ENCODE results near the gene CFAP97D2. TPM values are rescaled to one million over a fixed set of nuclear protein-coding genes. Genes with fewer than 3 reads are reported as not detected.

The CFAP97D2 gene
- total RNA-seq, 2 experiments from 2014 or later: 0.47 to 0.52 TPM

DNA sequence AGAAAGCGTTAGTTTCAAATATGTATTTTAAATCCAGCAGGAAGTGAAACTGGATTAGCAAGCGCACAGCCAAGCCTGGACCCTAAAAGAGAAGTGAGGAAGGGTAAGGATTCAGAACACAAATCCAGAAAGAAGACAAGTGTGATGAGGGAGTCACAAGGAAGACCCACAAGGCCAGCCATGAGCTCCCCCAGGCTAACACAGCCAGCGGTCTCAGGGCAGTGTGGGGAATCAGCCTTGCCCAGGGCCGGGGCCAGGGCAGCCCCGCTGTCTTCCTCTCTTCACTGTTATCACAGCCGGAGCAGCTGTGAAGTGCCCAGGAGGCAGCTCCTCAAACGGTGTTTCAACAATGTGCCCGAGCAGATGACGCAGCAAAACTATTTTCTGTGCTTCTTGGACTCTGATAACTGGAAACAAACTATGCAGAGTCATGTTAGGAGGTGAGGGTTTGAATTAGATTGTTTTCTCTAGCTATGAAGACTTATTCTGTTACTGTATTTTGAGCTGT, 43.5 kb downstream of the CFAP97D2 start:
- Mint-ChIP-seq H3K27ac (peak overlapping the region; percentile 79), H3K27me3 (no peaks in the 10 kb centered on the region), H3K4me1 (ENCODE audit: low read depth) (peaks cover 86% of the 10 kb centered on the region), H3K36me3 (ENCODE audit: low read depth) (no peaks in the 10 kb centered on the region), H3K9me3 (no peaks in the 10 kb centered on the region), H3K4me3 (no peak overlapping the region)
- no peak for ATAC-seq (ENCODE audit: poor library complexity)
- intact Hi-C loops (cut with DNase I, micrococcal nuclease): no loop called here
- H3K27ac ChIP-seq (ENCODE audit: low read depth in 1 of 2, low read length in 2 of 2): no peak overlapping the region
- TF ChIP-seq, protein P1, sequence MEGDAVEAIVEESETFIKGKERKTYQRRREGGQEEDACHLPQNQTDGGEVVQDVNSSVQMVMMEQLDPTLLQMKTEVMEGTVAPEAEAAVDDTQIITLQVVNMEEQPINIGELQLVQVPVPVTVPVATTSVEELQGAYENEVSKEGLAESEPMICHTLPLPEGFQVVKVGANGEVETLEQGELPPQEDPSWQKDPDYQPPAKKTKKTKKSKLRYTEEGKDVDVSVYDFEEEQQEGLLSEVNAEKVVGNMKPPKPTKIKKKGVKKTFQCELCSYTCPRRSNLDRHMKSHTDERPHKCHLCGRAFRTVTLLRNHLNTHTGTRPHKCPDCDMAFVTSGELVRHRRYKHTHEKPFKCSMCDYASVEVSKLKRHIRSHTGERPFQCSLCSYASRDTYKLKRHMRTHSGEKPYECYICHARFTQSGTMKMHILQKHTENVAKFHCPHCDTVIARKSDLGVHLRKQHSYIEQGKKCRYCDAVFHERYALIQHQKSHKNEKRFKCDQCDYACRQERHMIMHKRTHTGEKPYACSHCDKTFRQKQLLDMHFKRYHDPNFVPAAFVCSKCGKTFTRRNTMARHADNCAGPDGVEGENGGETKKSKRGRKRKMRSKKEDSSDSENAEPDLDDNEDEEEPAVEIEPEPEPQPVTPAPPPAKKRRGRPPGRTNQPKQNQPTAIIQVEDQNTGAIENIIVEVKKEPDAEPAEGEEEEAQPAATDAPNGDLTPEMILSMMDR (IDR thresholded peaks at IDR 0.05): no peak
- H3K27me3 ChIP-seq (ENCODE audit: control insufficient read depth in 1 of 2, insufficient read depth in 2 of 2, low read length in 2 of 2): no peaks in the 10 kb centered on the region
- CTCF ChIA-PET: interaction anchor here (0.7 kb wide), 1 partner anchor 35 kb away, joined by 3 read pairs; no protein-coding TSS in a partner anchor
- H3K4me3 ChIP-seq (ENCODE audit: low read length): no peak overlapping the region
- no peaks in the 10 kb centered on the region for H3K36me3 ChIP-seq (ENCODE audit: insufficient read depth, low read length)
- H3K4me1 ChIP-seq (ENCODE audit: insufficient read depth, low read length): peaks cover 48% of the 10 kb centered on the region
- POLR2A ChIA-PET: interaction anchor here (0.7 to 2.5 kb wide), 7 partner anchors 41 to 220 kb away, joined by 3 to 10 read pairs (median 3); no protein-coding TSS in a partner anchor
- no peaks in the 10 kb centered on the region for H3K9me3 ChIP-seq (ENCODE audit: control insufficient read depth in 1 of 2, insufficient read depth in 1 of 2, low read length in 2 of 2)
- DNase-seq: peak in 1 of 14 experiments; percentile 24

DNA sequence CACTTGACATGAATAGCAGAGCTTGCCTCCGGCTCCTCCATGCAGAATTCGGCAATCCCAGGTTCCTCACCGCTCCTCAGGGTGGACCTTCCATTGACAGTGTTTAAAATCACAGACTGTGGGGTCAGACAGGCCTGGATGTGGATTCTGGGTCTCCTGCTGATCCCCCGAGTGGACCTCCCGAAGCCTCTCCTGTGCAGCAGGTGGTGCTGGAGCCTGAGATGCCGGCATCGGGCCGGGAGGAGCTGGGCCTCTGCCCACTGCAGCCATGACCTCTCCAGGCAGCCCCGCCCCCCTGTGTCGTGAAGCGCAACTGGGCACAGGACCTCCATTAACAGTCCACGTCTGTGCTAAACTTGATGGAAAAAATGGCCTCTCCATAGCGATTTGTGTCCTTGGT, 45.1 kb downstream of the CFAP97D2 start:
- peaks cover 73% of the 10 kb centered on the region for H3K4me1 Mint-ChIP-seq (ENCODE audit: low read depth)
- Histone ChIP-seq H3K4me1 (ENCODE audit: insufficient read depth, low read length) (peaks cover 48% of the 10 kb centered on the region), H3K27ac (ENCODE audit: low read depth in 1 of 2, low read length in 2 of 2) (no peak overlapping the region), H3K27me3 (ENCODE audit: control insufficient read depth in 1 of 2, insufficient read depth in 2 of 2, low read length in 2 of 2) (no peaks in the 10 kb centered on the region), H3K36me3 (ENCODE audit: insufficient read depth, low read length) (no peaks in the 10 kb centered on the region), H3K4me3 (ENCODE audit: low read length) (no peak overlapping the region), H3K9me3 (ENCODE audit: control insufficient read depth in 1 of 2, insufficient read depth in 1 of 2, low read length in 2 of 2) (no peaks in the 10 kb centered on the region)
- peak overlapping the region; percentile 94 for H3K27ac Mint-ChIP-seq
- H3K4me3 Mint-ChIP-seq: no peak overlapping the region
- H3K27me3 Mint-ChIP-seq: no peaks in the 10 kb centered on the region
- no peaks in the 10 kb centered on the region for H3K36me3 Mint-ChIP-seq (ENCODE audit: low read depth)
- ATAC-seq (ENCODE audit: poor library complexity) (no peak), DNase-seq (no peak)
- no peaks in the 10 kb centered on the region for H3K9me3 Mint-ChIP-seq
- ChIA-PET CTCF (interaction anchor here (1.0 to 1.7 kb wide), 3 partner anchors 19 to 114 kb away, joined by 3 to 6 read pairs (median 3); no protein-coding TSS in a partner anchor), POLR2A (interaction anchor here (0.7 to 2.5 kb wide), 4 partner anchors 76 to 93 kb away, joined by 4 to 10 read pairs (median 7); no protein-coding TSS in a partner anchor)
- intact Hi-C loops (cut with DNase I, micrococcal nuclease): no loop called here
- TF ChIP-seq, protein P1 (IDR thresholded peaks at IDR 0.05): no peak

DNA sequence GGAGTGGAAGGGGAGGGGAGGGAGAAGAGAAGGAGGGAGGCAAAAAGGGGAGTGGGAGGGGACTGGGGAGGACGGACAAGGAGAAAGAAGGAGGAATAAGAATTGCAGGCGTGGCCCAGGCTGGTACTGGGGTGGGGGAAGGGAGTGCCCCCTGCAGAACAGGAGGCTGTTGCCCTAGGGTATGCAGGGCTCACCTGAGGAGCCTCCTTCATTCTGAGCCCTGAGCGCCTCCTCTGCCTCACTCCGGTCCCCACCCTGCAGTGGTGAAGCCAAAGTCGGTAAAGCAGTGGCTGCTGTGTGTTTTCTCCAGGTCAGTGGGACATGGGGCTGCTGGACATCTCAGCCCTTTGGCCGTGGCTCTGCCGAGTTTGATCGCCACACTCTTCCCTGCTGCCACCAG, 46.6 kb downstream of the CFAP97D2 start:
- ChIA-PET POLR2A (interaction anchor here (0.7 to 2.0 kb wide), 11 partner anchors 56 to 158 kb away, joined by 3 to 28 read pairs (median 7); partner anchors contain the start of genes RASA3 and UPF3A), CTCF (interaction anchor here (0.7 to 1.8 kb wide), 7 partner anchors 10 to 158 kb away, joined by 3 to 4 read pairs (median 3); no protein-coding TSS in a partner anchor)
- peaks cover 60% of the 10 kb centered on the region for H3K4me1 Mint-ChIP-seq (ENCODE audit: low read depth)
- intact Hi-C loops (cut with DNase I, micrococcal nuclease): loop anchor here (1.0 to 5.0 kb wide), 10 partner anchors 75 to 408 kb away; no protein-coding TSS in a partner anchor
- no peaks in the 10 kb centered on the region for H3K27me3 Mint-ChIP-seq
- no peaks in the 10 kb centered on the region for H3K36me3 Mint-ChIP-seq (ENCODE audit: low read depth)
- Histone ChIP-seq H3K36me3 (ENCODE audit: insufficient read depth, low read length) (no peaks in the 10 kb centered on the region), H3K4me3 (ENCODE audit: low read length) (no peak overlapping the region), H3K4me1 (ENCODE audit: insufficient read depth, low read length) (peaks cover 36% of the 10 kb centered on the region), H3K9me3 (ENCODE audit: control insufficient read depth in 1 of 2, insufficient read depth in 1 of 2, low read length in 2 of 2) (no peaks in the 10 kb centered on the region), H3K27ac (ENCODE audit: low read depth in 1 of 2, low read length in 2 of 2) (peak overlapping the region; percentile 6 to 25), H3K27me3 (ENCODE audit: control insufficient read depth in 1 of 2, insufficient read depth in 2 of 2, low read length in 2 of 2) (no peaks in the 10 kb centered on the region)
- ATAC-seq (ENCODE audit: poor library complexity) (peak; percentile 66), DNase-seq (peak in 8 of 14 experiments; percentile 13 to 42 (median 30))
- H3K9me3 Mint-ChIP-seq: no peaks in the 10 kb centered on the region
- H3K27ac Mint-ChIP-seq: peak overlapping the region; percentile 94
- peak overlapping the region; percentile 31 for H3K4me3 Mint-ChIP-seq
- TF ChIP-seq, protein P1 (IDR thresholded peaks at IDR 0.05): no peak

All from CD4-positive, alpha-beta T cell (primary cell).